ENCODE data around the gene BARHL2. TPM values are rescaled to one million over a fixed set of nuclear protein-coding genes. Genes with fewer than 3 reads are reported as not detected.

BARHL2 gene
- total RNA-seq, 1 donor from 2014 or later: not detected

- no peak for TF ChIP-seq CTCF (IDR thresholded peaks at IDR 0.05)
- peaks cover 8% of the 10 kb centered on the region for H3K36me3 Mint-ChIP-seq (ENCODE audit: low read depth)
- peak overlapping the region; percentile 66 for H3K27ac Mint-ChIP-seq (ENCODE audit: unreplicated experiment)
- no peak for DNase-seq (ENCODE audit: low spot score)
- H3K4me1 Mint-ChIP-seq (ENCODE audit: low read depth): peaks cover 17% of the 10 kb centered on the region
- no peak overlapping the region for H3K4me3 Mint-ChIP-seq (ENCODE audit: unreplicated experiment)
- peaks cover 81% of the 10 kb centered on the region for H3K27me3 Mint-ChIP-seq (ENCODE audit: low read depth)
- peaks cover 3% of the 10 kb centered on the region for H3K9me3 Mint-ChIP-seq (ENCODE audit: low read depth)
Measured at GRCh38 chr1:90719330-90720144, 2.4 kb upstream of the BARHL2 start.

- H3K4me1 Mint-ChIP-seq (ENCODE audit: low read depth): peaks cover 17% of the 10 kb centered on the region
- no peak for DNase-seq (ENCODE audit: low spot score)
- peaks cover 8% of the 10 kb centered on the region for H3K36me3 Mint-ChIP-seq (ENCODE audit: low read depth)
- peak overlapping the region; percentile 71 for H3K4me3 Mint-ChIP-seq (ENCODE audit: unreplicated experiment)
- H3K27me3 Mint-ChIP-seq (ENCODE audit: low read depth): peaks cover 81% of the 10 kb centered on the region
- peaks cover 3% of the 10 kb centered on the region for H3K9me3 Mint-ChIP-seq (ENCODE audit: low read depth)
- H3K27ac Mint-ChIP-seq (ENCODE audit: unreplicated experiment): no peak overlapping the region
- TF ChIP-seq CTCF (IDR thresholded peaks at IDR 0.05): no peak
Measured at GRCh38 chr1:90718411-90719329, 1.6 kb upstream of the BARHL2 start.

DNA sequence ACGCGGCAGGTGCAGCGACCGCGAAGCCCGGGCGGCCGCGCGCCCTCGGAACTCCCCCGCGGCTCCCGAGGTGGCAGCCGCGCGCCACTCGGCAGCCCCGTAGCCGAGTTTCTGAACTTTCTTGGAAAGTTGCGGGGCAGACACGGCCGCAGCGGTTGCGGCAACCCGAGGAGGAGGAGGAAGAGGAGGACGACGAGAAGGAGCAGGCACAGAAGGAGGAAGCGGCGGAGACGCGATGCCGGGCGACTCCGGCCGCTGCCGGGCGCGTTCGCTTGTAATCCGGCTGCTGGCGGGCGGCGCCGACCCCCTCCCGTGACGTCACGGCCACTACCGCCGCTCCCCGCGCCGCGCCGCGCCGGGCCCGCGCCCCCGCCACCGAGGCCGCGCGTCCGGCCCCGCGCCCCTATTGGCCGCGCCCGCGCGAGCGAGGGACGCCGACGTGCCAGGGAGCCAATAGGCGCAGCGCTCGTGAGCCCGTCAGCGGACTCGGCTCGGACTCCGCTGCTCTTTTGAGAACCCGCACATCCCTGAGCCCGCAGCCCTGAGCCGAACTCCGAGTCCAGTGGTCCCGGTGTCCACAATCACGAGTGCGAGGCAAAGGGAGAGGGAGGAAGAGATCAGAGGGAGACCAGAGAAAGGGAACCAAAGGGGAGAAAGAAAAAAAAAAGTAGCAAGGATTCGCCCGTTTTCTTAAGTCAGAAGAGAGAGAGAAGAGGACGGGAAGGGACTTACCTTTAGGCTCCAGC, 736 bp upstream of the BARHL2 start:
- Mint-ChIP-seq H3K27ac (ENCODE audit: unreplicated experiment) (no peak overlapping the region), H3K36me3 (ENCODE audit: low read depth) (peaks cover 8% of the 10 kb centered on the region), H3K4me3 (ENCODE audit: unreplicated experiment) (peak overlapping the region; percentile 71), H3K27me3 (ENCODE audit: low read depth) (peaks cover 81% of the 10 kb centered on the region), H3K9me3 (ENCODE audit: low read depth) (peaks cover 3% of the 10 kb centered on the region), H3K4me1 (ENCODE audit: low read depth) (peaks cover 17% of the 10 kb centered on the region)
- no peak for DNase-seq (ENCODE audit: low spot score)
- no peak for TF ChIP-seq CTCF (IDR thresholded peaks at IDR 0.05)

DNA sequence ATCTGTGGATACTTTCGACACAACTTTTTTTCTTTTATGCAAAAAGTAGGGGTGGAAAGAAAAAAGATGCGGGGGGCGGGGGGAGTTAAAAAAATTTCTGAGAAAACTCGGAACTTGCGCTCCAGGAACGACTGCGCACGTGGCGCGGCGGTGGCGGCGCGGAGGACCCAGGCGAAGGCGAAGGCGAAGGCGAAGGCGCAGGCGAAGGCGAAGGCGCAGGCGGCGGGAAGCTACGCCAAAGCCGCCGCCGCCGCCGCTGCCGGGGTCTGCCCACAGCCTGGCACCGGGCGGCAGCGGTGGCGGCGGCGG, 208 bp upstream of the BARHL2 start:
- Mint-ChIP-seq H3K9me3 (ENCODE audit: low read depth) (peaks cover 3% of the 10 kb centered on the region), H3K36me3 (ENCODE audit: low read depth) (peaks cover 8% of the 10 kb centered on the region), H3K4me3 (ENCODE audit: unreplicated experiment) (peak overlapping the region; percentile 56), H3K27ac (ENCODE audit: unreplicated experiment) (no peak overlapping the region), H3K27me3 (ENCODE audit: low read depth) (peaks cover 81% of the 10 kb centered on the region), H3K4me1 (ENCODE audit: low read depth) (peaks cover 17% of the 10 kb centered on the region)
- DNase-seq (ENCODE audit: low spot score): no peak
- no peak for TF ChIP-seq CTCF (IDR thresholded peaks at IDR 0.05)

DNA sequence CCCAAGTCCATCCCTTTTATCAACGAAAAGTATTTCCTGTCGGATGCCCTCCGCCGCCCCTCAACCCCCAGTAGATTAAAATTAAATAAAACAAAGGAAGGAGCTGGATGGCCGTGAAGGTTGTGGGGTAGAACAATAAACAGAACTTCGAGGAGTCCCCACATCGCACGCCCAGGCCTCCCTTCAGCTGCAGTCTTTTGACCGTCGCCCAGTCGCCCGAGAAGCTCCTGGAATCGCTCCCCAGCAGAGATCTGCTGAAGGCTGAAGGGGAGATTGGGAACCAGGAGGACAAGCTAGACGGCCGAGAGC, 905 bp downstream of the BARHL2 start:
- H3K36me3 Mint-ChIP-seq (ENCODE audit: low read depth): peaks cover 7% of the 10 kb centered on the region
- no peak overlapping the region for H3K4me3 Mint-ChIP-seq (ENCODE audit: unreplicated experiment)
- peaks cover 80% of the 10 kb centered on the region for H3K27me3 Mint-ChIP-seq (ENCODE audit: low read depth)
- no peak overlapping the region for H3K27ac Mint-ChIP-seq (ENCODE audit: unreplicated experiment)
- H3K9me3 Mint-ChIP-seq (ENCODE audit: low read depth): peaks cover 3% of the 10 kb centered on the region
- no peak for TF ChIP-seq CTCF (IDR thresholded peaks at IDR 0.05)
- peaks cover 17% of the 10 kb centered on the region for H3K4me1 Mint-ChIP-seq (ENCODE audit: low read depth)
- DNase-seq (ENCODE audit: low spot score): no peak
